ENCODE data around the gene ADRA1B.

- TF ChIP-seq POLR2AphosphoS5 (IDR thresholded peaks at IDR 0.05; ENCODE audit: borderline replicate concordance, low read depth, low read length) (no peak), EZH2 (IDR thresholded peaks at IDR 0.05) (no peak)
These were observed 38.9 kb downstream of the ADRA1B start for GRCh38 chr5:159955056-159955624.
